ENCODE data around the gene HOXC9. TPM values are rescaled to one million over a fixed set of nuclear protein-coding genes. Genes with fewer than 3 reads are reported as not detected.
A peak's percentile ranks its signal among the peaks of the same experiment; 100 is the strongest.

The HOXC9 gene
- total and polyA plus RNA-seq, 2 of the 4 experiments (the other 2 are of a cell fraction): 0.26 TPM; not detected in 1

DNA sequence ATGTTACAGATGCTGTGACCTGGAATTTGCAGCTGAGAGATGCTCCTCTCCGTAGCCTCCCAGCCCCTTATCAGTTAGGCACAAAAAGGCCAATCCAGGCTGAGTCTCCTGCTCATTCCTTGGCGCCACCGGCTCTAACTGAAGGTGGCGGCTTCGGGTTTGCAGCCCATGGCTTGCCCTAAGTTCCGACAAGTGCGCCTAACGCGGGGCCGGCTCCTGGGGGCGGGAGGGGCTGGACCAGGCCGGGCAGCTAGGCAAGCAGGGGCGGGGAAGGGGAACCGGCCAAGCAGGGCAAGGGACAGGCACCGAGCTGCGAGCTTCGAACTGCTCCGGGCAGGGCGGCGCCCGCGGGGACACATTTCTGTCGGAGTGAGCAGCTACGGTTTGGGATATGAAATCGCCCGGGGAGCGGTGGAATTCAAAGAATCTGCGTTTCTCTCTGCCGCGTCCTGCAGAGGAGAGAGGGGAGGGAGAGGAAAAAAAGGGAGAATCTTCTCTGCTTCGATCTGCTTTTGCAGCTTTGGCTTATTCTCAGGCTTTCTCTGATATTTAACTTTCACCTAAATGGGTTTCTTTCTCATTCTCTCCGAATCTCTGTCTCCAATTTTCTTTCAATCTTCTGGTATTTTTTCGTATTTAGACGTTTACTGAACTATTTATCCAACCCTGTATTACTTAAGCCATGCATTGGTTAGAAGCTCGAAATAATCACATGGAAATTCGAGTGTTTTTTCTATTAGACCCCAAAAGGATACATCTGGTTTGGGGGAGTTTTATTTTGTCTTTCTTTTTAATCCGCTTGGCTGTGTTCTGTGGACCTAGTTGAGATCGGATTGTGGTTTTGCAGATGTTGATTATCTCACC lies 46.9 kb upstream of the HOXC9 start:
- dilution Hi-C loops (cut with HindIII; ENCODE audit: low sequenced_read_pairs, unreplicated experiment) (no loop called here), in situ Hi-C loops (cut with MboI; ENCODE audit: low sequenced_read_pairs) (no loop called here), intact Hi-C loops (cut with micrococcal nuclease) (no loop called here)
- H3K79me1 ChIP-seq (ENCODE audit: low read depth in 1 of 2, low read length in 2 of 2): no peaks in the 10 kb centered on the region
- POLR2A ChIA-PET (ENCODE audit: unreplicated experiment): no interaction called here
- no peaks in the 10 kb centered on the region for H3K4me1 ChIP-seq (ENCODE audit: control insufficient read depth, insufficient read depth, low read length)
- no peak overlapping the region for H2BK15ac ChIP-seq (ENCODE audit: low read depth, low read length)
- H3K36me3 ChIP-seq (ENCODE audit: control insufficient read depth, insufficient read depth, low read length): no peaks in the 10 kb centered on the region
- BruUV-seq (replicated peaks): no TSS peak
- no peak overlapping the region for H3K56ac ChIP-seq (ENCODE audit: extremely low read depth, insufficient read depth, low read length)
- DNase-seq (no peak), ATAC-seq (ENCODE audit: low read depth) (peak; percentile 40; the same call in 1 of the 2 replicates)
- CTCF ChIA-PET: interaction anchor here (0.7 to 1.0 kb wide), 2 partner anchors 8 to 210 kb away, joined by 3 read pairs; no protein-coding TSS in a partner anchor
- no peak overlapping the region for H2AK9ac ChIP-seq (replicated peaks; ENCODE audit: low read depth, low read length, poor library complexity)
- H3K4me3 ChIP-seq (ENCODE audit: insufficient read depth, low read depth, low read length): no peak overlapping the region
- H2BK20ac ChIP-seq (ENCODE audit: low read depth, low read length): no peak overlapping the region
- H3K9me1 ChIP-seq (ENCODE audit: insufficient read depth, low read length): no peaks in the 10 kb centered on the region
- H3K9ac ChIP-seq (ENCODE audit: low read depth, low read length): no peak overlapping the region
- H3K4ac ChIP-seq (ENCODE audit: low read depth, low read length): no peak overlapping the region
- no peak overlapping the region for H2AK5ac ChIP-seq (ENCODE audit: low read depth, low read length)
- no peak overlapping the region for H4K91ac ChIP-seq (ENCODE audit: insufficient read depth, low read depth, low read length)
- H3K9me3 ChIP-seq (ENCODE audit: control insufficient read depth, insufficient read depth, low read length): peaks cover 4% of the 10 kb centered on the region; the same call in 1 of the 2 replicates
- peaks cover 96% of the 10 kb centered on the region for H3K27me3 ChIP-seq (ENCODE audit: control insufficient read depth, insufficient read depth, low read length)
- H3K18ac ChIP-seq (ENCODE audit: low read depth, low read length): no peak overlapping the region
- 6% methylated on average over 13 of the region's 38 CpGs; no CpG with 5 or more reads in 1 of the 2 experiments for WGBS, 2 experiments (ENCODE audit: extremely low coverage in 2 of 2, insufficient read length in 1 of 2)
- H4K5ac ChIP-seq (ENCODE audit: low read depth, low read length): no peak overlapping the region
- H3K4me2 ChIP-seq (ENCODE audit: low read depth, low read length): no peak overlapping the region
- H2BK5ac ChIP-seq (ENCODE audit: low read depth, low read length, poor library complexity, severe bottlenecking): no peak overlapping the region
- H3K23ac ChIP-seq (ENCODE audit: low read depth, low read length): no peak overlapping the region
- H2BK120ac ChIP-seq (ENCODE audit: low read depth, low read length): no peak overlapping the region
- H4K8ac ChIP-seq (ENCODE audit: low read depth in 2 of 2, low read length in 2 of 2): no peak overlapping the region
- H4K20me1 ChIP-seq (ENCODE audit: insufficient read depth, low read length): no peaks in the 10 kb centered on the region
- H2AFZ ChIP-seq (replicated peaks; ENCODE audit: low read length, poor library complexity): no peak overlapping the region
- no peak overlapping the region for H3K14ac ChIP-seq (replicated peaks; ENCODE audit: low read depth, low read length)
- no peak overlapping the region for H3K27ac ChIP-seq (ENCODE audit: insufficient read depth, low read length)
- TF ChIP-seq MXI1 (IDR thresholded peaks at IDR 0.05; ENCODE audit: borderline replicate concordance, low read depth, low read length) (no peak), CEBPB (IDR thresholded peaks at IDR 0.05; ENCODE audit: low read depth, low read length) (no peak), NFE2L2 (IDR thresholded peaks at IDR 0.05; ENCODE audit: low read depth, low read length) (no peak), SMC3 (IDR thresholded peaks at IDR 0.05; ENCODE audit: low read depth, low read length) (no peak), RFX5 (IDR thresholded peaks at IDR 0.05; ENCODE audit: low read depth, low read length) (no peak), POLR2A (IDR thresholded peaks at IDR 0.05; ENCODE audit: low read depth, low read length) (no peak), MAZ (IDR thresholded peaks at IDR 0.05; ENCODE audit: borderline replicate concordance, low read depth, low read length) (no peak), FOS (IDR thresholded peaks at IDR 0.05; ENCODE audit: low read depth, low read length) (no peak), CHD1 (IDR thresholded peaks at IDR 0.05; ENCODE audit: low read depth, low read length) (no peak), RCOR1 (IDR thresholded peaks at IDR 0.05; ENCODE audit: insufficient replicate concordance, low read length) (no peak), RAD21 (IDR thresholded peaks at IDR 0.05; ENCODE audit: low read length) (no peak), BHLHE40 (IDR thresholded peaks at IDR 0.05; ENCODE audit: low read depth, low read length) (no peak)
- TF ChIP-seq, protein P1, sequence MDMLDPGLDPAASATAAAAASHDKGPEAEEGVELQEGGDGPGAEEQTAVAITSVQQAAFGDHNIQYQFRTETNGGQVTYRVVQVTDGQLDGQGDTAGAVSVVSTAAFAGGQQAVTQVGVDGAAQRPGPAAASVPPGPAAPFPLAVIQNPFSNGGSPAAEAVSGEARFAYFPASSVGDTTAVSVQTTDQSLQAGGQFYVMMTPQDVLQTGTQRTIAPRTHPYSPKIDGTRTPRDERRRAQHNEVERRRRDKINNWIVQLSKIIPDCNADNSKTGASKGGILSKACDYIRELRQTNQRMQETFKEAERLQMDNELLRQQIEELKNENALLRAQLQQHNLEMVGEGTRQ (IDR thresholded peaks at IDR 0.05; ENCODE audit: low read depth, low read length): no peak
- TF ChIP-seq, protein P2, sequence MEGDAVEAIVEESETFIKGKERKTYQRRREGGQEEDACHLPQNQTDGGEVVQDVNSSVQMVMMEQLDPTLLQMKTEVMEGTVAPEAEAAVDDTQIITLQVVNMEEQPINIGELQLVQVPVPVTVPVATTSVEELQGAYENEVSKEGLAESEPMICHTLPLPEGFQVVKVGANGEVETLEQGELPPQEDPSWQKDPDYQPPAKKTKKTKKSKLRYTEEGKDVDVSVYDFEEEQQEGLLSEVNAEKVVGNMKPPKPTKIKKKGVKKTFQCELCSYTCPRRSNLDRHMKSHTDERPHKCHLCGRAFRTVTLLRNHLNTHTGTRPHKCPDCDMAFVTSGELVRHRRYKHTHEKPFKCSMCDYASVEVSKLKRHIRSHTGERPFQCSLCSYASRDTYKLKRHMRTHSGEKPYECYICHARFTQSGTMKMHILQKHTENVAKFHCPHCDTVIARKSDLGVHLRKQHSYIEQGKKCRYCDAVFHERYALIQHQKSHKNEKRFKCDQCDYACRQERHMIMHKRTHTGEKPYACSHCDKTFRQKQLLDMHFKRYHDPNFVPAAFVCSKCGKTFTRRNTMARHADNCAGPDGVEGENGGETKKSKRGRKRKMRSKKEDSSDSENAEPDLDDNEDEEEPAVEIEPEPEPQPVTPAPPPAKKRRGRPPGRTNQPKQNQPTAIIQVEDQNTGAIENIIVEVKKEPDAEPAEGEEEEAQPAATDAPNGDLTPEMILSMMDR (conservative IDR thresholded peaks at IDR 0.05; ENCODE audit: low read depth, low read length): no peak
- TF ChIP-seq, protein P3, sequence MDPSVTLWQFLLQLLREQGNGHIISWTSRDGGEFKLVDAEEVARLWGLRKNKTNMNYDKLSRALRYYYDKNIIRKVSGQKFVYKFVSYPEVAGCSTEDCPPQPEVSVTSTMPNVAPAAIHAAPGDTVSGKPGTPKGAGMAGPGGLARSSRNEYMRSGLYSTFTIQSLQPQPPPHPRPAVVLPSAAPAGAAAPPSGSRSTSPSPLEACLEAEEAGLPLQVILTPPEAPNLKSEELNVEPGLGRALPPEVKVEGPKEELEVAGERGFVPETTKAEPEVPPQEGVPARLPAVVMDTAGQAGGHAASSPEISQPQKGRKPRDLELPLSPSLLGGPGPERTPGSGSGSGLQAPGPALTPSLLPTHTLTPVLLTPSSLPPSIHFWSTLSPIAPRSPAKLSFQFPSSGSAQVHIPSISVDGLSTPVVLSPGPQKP (IDR thresholded peaks at IDR 0.05; ENCODE audit: borderline replicate concordance, low read depth, low read length): no peak
